DND-41 (cell line): ENCODE measurements around the gene TIAL1.
A peak's percentile ranks its signal among the peaks of the same experiment; 100 is the strongest.

Experiments
- ATAC-seq: fragments of 200-7000 bp; cut with Tn5 transposase; 3 replicates; pipeline ENCODE4 v1.9.1; 2021; ENCODE audit warnings: low read depth; ENCODE audit not compliant: insufficient read depth
- DNase-seq: peaks from one replicate; pipeline ENCODE4 v3.0.0-alpha.2; 2020
- H2AFZ ChIP-seq: 2 replicates; pipeline ENCODE4 v1.6.0; 2012; ENCODE audit warnings: low read depth, low read length
- H3K27ac ChIP-seq: 2 replicates; pipeline ENCODE4 v1.5.1; 2012; ENCODE audit warnings: low read length, inconsistent platforms
- H3K27me3 ChIP-seq: fragments of 200-600 bp; sonication (generic); 2 replicates; pipeline ENCODE4 v1.6.0; 2012; ENCODE audit warnings: low read length, mild to moderate bottlenecking, inconsistent platforms; ENCODE audit not compliant: insufficient read depth, poor library complexity
- H3K36me3 ChIP-seq: 2 replicates; pipeline ENCODE4 v1.5.1; 2012; ENCODE audit warnings: low read length, inconsistent platforms; ENCODE audit not compliant: insufficient read depth
- H3K4me1 ChIP-seq: 2 replicates; pipeline ENCODE4 v1.5.1; 2012; ENCODE audit warnings: mild to moderate bottlenecking, low read length; ENCODE audit not compliant: insufficient read depth
- H3K4me2 ChIP-seq: 2 replicates; pipeline ENCODE4 v1.6.0; 2012; ENCODE audit warnings: mild to moderate bottlenecking, moderate library complexity, low read length, inconsistent platforms; ENCODE audit not compliant: insufficient read depth
- H3K4me3 ChIP-seq, 2 experiments: fragments of 200-600 bp in 1 of 2; shearing (Covaris generic) in 1 of 2; 2 replicates each; pipeline ENCODE4 v1.5.1; 2012 to 2016; ENCODE audit warnings: inconsistent platforms in 2 of 2, low read length in 2 of 2, mild to moderate bottlenecking in 2 of 2, low read depth in 1 of 2, moderate library complexity in 1 of 2
- H3K79me2 ChIP-seq: 2 replicates; pipeline ENCODE4 v1.6.0; 2012; ENCODE audit warnings: low read length, inconsistent platforms; ENCODE audit not compliant: insufficient read depth
- H3K9ac ChIP-seq: 2 replicates; pipeline ENCODE4 v1.6.0; 2012; ENCODE audit warnings: low read depth, mild to moderate bottlenecking, inconsistent platforms, low read length, moderate library complexity
- H3K9me3 ChIP-seq: 2 replicates; pipeline ENCODE4 v1.5.1; 2012; ENCODE audit warnings: low read length, moderate library complexity, mild to moderate bottlenecking, inconsistent platforms; ENCODE audit not compliant: insufficient read depth, severe bottlenecking
- H4K20me1 ChIP-seq: 2 replicates; pipeline ENCODE4 v1.6.0; 2012; ENCODE audit warnings: low read length; ENCODE audit not compliant: insufficient read depth
- EZH2 ChIP-seq: IDR thresholded peaks from 3 replicates; pipeline ENCODE4 v1.6.1; 2012; ENCODE audit warnings: borderline replicate concordance, low read depth, mild to moderate bottlenecking, moderate library complexity, low read length, inconsistent platforms; ENCODE audit not compliant: severe bottlenecking
- TF ChIP-seq, protein P1 (sequence below): IDR thresholded peaks from 2 replicates; pipeline ENCODE4 v1.5.1; 2012; ENCODE audit warnings: borderline replicate concordance, low read length, moderate library complexity, mild to moderate bottlenecking; ENCODE audit not compliant: poor library complexity, severe bottlenecking; ENCODE audit errors: extremely low read depth

The TIAL1 gene, protein sequence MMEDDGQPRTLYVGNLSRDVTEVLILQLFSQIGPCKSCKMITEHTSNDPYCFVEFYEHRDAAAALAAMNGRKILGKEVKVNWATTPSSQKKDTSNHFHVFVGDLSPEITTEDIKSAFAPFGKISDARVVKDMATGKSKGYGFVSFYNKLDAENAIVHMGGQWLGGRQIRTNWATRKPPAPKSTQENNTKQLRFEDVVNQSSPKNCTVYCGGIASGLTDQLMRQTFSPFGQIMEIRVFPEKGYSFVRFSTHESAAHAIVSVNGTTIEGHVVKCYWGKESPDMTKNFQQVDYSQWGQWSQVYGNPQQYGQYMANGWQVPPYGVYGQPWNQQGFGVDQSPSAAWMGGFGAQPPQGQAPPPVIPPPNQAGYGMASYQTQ

DNA sequence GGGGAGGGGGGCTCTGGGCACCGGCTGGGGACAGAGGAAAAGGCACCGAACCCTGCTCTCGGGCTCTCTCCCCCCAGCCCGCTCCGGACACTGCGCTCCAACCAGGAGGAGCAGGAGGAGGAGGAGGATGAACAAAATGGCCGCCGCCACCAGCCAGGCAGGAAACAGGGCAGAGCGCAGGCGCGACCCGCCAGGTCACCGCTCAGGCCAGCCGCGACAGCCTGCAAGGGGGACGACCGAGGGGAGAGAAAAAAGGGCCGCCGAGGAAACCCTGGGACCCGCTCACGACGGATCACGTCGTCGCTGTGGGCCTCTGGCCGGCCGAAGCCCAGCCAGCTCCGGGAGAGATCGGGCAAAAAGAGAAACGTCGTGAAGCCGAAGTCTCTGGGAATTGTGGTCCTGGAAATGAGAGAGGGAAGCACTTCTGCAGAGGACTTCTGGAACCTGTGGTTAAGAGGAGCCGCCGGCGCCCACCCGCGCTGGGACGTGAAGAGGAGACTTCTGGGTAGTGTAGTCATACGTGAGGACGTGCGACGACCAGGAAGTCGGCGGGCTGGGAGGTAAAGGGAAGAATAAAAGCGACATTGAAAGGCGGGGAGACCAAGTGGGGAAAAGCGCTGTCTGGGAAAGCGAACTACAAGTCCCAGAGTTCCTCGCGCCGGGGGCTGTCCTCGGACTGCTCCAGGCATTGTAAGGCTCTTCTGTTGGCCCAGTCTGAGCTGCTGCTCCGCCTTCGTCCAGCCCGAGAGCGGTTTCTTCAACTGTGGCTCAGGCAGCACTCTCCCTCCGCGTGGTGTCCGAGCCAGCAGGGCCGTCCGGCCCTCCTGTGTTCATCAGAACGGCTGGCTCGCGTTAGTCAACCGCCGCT lies at the start of gene TIAL1:
TIAL1 (minus strand) TSS at position 428 of the 868 bp plus-strand sequence. CDS start 499 bp downstream, outside the sequence.
- Histone ChIP-seq H3K27ac (peak within 1 kb of the TSS; percentile 97), H3K36me3 (peaks cover 24% of the 10 kb centered on the region), H3K4me2 (peak within 1 kb of the TSS; percentile 75), H3K4me1 (peaks cover 44% of the 10 kb centered on the region), H2AFZ (peak within 1 kb of the TSS; percentile 91), H3K79me2 (peaks cover 59% of the 10 kb centered on the region), H3K4me3 (peak within 1 kb of the TSS; percentile 79 to 93), H4K20me1 (peaks cover 36% of the 10 kb centered on the region), H3K9ac (peak within 1 kb of the TSS; percentile 95), H3K27me3 (no peaks in the 10 kb centered on the region), H3K9me3 (no peaks in the 10 kb centered on the region)
- ATAC-seq (peak; percentile 89), DNase-seq (peak; percentile 98)
- TF ChIP-seq EZH2: no peak
- TF ChIP-seq, protein P1, sequence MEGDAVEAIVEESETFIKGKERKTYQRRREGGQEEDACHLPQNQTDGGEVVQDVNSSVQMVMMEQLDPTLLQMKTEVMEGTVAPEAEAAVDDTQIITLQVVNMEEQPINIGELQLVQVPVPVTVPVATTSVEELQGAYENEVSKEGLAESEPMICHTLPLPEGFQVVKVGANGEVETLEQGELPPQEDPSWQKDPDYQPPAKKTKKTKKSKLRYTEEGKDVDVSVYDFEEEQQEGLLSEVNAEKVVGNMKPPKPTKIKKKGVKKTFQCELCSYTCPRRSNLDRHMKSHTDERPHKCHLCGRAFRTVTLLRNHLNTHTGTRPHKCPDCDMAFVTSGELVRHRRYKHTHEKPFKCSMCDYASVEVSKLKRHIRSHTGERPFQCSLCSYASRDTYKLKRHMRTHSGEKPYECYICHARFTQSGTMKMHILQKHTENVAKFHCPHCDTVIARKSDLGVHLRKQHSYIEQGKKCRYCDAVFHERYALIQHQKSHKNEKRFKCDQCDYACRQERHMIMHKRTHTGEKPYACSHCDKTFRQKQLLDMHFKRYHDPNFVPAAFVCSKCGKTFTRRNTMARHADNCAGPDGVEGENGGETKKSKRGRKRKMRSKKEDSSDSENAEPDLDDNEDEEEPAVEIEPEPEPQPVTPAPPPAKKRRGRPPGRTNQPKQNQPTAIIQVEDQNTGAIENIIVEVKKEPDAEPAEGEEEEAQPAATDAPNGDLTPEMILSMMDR: no peak

DNA sequence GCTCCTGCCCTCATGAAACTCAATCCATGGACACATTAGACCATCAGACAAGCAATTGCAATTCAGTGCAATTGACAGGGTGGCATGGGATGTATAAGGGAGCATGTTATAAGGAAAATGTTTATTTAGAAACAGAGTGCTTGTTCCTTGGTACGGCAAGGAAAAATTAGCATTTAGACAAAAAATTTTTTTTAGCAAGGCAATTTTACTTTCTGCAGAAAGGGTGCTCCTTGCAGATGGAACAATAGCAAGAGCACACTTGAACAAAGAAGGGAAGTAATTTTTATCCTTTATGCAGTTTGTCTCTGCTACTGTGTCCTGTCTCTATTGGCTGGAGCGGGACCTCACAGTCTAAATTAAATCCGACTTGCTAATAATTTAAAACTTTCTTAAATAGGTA lies 48.2 kb upstream of the TIAL1 start:
- Histone ChIP-seq H3K36me3 (no peaks in the 10 kb centered on the region), H3K79me2 (no peaks in the 10 kb centered on the region), H3K4me1 (peaks cover 3% of the 10 kb centered on the region), H3K9ac (no peak overlapping the region), H2AFZ (no peak overlapping the region), H3K4me2 (no peak overlapping the region), H3K9me3 (peaks cover 5% of the 10 kb centered on the region), H3K27me3 (peaks cover 5% of the 10 kb centered on the region), H4K20me1 (no peaks in the 10 kb centered on the region), H3K4me3 (no peak overlapping the region), H3K27ac (no peak overlapping the region)
- no peak for ATAC-seq
- DNase-seq: no peak
- TF ChIP-seq EZH2: no peak
- TF ChIP-seq, protein P1: no peak

DNA sequence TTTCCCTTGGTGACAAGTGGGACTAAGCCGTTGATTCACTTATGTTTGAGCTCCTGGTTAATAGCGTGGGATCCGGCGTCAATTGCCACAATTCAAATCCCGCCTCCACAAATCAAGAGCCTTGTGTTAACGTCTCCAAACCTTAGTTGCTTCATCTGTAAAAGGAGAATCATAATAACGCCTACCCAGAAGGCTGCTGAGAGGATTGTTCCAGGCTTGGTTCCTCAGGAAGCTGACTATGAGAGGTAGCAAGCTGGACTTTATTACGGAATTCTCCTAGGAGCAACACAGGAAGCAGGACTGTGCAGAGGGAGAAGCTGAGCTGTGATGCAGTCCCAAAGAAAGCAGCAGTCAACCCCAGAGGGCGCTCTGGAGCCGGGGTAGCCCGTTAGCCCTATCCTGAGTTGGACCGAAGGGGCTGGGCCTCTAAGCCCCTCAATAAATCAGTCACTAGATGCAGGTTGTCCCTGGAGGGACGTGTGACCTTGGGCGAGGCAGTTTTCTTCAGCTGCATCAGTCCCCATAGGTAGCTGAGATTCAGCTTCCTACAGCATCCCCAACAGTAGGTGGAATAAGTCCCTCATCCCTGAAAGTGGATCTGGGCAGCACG lies 47.5 kb upstream of the TIAL1 start:
- Histone ChIP-seq H4K20me1 (no peaks in the 10 kb centered on the region), H3K9ac (no peak overlapping the region), H3K9me3 (peaks cover 5% of the 10 kb centered on the region), H3K4me3 (no peak overlapping the region), H3K4me1 (no peaks in the 10 kb centered on the region), H3K27me3 (peaks cover 5% of the 10 kb centered on the region), H2AFZ (no peak overlapping the region), H3K27ac (no peak overlapping the region), H3K79me2 (no peaks in the 10 kb centered on the region), H3K4me2 (no peak overlapping the region), H3K36me3 (no peaks in the 10 kb centered on the region)
- no peak for DNase-seq
- TF ChIP-seq EZH2: no peak
- TF ChIP-seq, protein P1: peak; percentile 17
- ATAC-seq: no peak
